Gastrocnemius medialis (tissue), 4 donors: ENCODE results near the gene ANKS1B. TPM values are rescaled to one million over a fixed set of nuclear protein-coding genes. Genes with fewer than 3 reads are reported as not detected.
A peak's percentile ranks its signal among the peaks of the same experiment; 100 is the strongest.

ENCODE experiments used
- ATAC-seq, 2 donors: fragments of 150-250 bp; one replicate each; pipeline ENCODE4 v1.9.1; 2016
- DNase-seq, 2 donors: peaks; one replicate each; pipeline ENCODE4 v3.0.0-alpha.2; 2019
- H3K27ac ChIP-seq, 4 donors: fragments of 200-600 bp; sonication (generic); 1 replicate in 1 of 4; 2 replicates in 3 of 4; pipeline ENCODE4 v1.5.1; 2016 to 2018; ENCODE audit warnings: mild to moderate bottlenecking in 2 of 4, moderate library complexity in 1 of 4
- H3K27me3 ChIP-seq, 3 donors: fragments of 200-600 bp; sonication (generic) in 2 of 3; 1 replicate in 1 of 3; 2 replicates in 2 of 3; pipeline versions ENCODE4 v1.5.1 to v1.6.0; 2016 to 2019; ENCODE audit warnings: mild to moderate bottlenecking in 1 of 3, moderate library complexity in 1 of 3
- H3K36me3 ChIP-seq, 2 donors: fragments of 200-600 bp; sonication (generic) in 1 of 2; one replicate each; pipeline ENCODE4 v1.5.1; 2017 to 2018
- H3K4me1 ChIP-seq, 2 donors: fragments of 200-600 bp; sonication (generic) in 1 of 2; one replicate each; pipeline ENCODE4 v1.5.1; 2016 to 2017; ENCODE audit warnings: mild to moderate bottlenecking in 2 of 2
- H3K4me3 ChIP-seq, 4 donors: fragments of 200-600 bp; sonication (generic) in 3 of 4; 1 replicate in 1 of 4; 2 replicates in 3 of 4; pipeline ENCODE4 v1.5.1; 2016 to 2019; ENCODE audit warnings: mild to moderate bottlenecking in 2 of 4
- H3K9me3 ChIP-seq, 3 donors: fragments of 200-600 bp; sonication (generic) in 2 of 3; 1 replicate in 1 of 3; 2 replicates in 2 of 3; pipeline ENCODE4 v1.5.1; 2016 to 2019
- POLR2A ChIP-seq, 2 donors: fragments of 450-650 bp; IDR thresholded peaks; one replicate each; pipeline ENCODE4 v1.6.1; 2017; ENCODE audit warnings: antibody characterized with exemption in 2 of 2, mild to moderate bottlenecking in 2 of 2, moderate library complexity in 2 of 2
- in situ Hi-C, 4 donors: fragments of 200-750 bp; cut with MboI; loops; one replicate each; pipeline versions ENCODE4 v1.15.0 to v1.8.0; 2017; ENCODE audit warnings: low sequenced_read_pairs in 4 of 4
- intact Hi-C: fragments of 100-400 bp; cut with DNase I; formaldehyde crosslinking; loops from one replicate; pipeline ENCODE4 v1.15.1; 2023; ENCODE audit warnings: low total_unique reads
- total RNA-seq, 4 donors: library from RNA; depleted of rRNA; stranded (reverse); fragments of >200 nt; gene quantifications; one replicate each; pipeline versions ENCODE4 v1.1.0 to v1.2.3, GENCODE V29; 2016
- TF ChIP-seq, protein P1 (sequence below), 5 experiments: fragments of 450-650 bp in 3 of 5; fragments of 200-600 bp in 2 of 5; sonication (generic) in 2 of 5; IDR thresholded peaks in 4 of 5; conservative IDR thresholded peaks in 1 of 5; 1 replicate in 4 of 5; 2 replicates in 1 of 5; pipeline ENCODE4 v1.5.1; 2016 to 2019; ENCODE audit warnings: antibody characterized with exemption in 5 of 5, mild to moderate bottlenecking in 3 of 5, moderate library complexity in 3 of 5

The ANKS1B gene
- total RNA-seq, 4 donors from 2014 or later, result 3.9 to 14.5 (median 5.7) TPM

- Histone ChIP-seq H3K4me1 (peaks cover 0 to 9% of the 10 kb centered on the region in 2 donors), H3K27me3 (no peaks in the 10 kb centered on the region), H3K4me3 (peak overlapping the region in 1 of 4 donors; percentile 19), H3K36me3 (no peaks in the 10 kb centered on the region), H3K27ac (no peak overlapping the region), H3K9me3 (no peaks in the 10 kb centered on the region)
- in situ Hi-C loops, result loop anchor here (5.0 to 25.0 kb wide), 2 partner anchors 726 to 731 kb away; no protein-coding TSS in a partner anchor
- ATAC-seq, result no peak
- no peak for DNase-seq
- TF ChIP-seq, protein P1, sequence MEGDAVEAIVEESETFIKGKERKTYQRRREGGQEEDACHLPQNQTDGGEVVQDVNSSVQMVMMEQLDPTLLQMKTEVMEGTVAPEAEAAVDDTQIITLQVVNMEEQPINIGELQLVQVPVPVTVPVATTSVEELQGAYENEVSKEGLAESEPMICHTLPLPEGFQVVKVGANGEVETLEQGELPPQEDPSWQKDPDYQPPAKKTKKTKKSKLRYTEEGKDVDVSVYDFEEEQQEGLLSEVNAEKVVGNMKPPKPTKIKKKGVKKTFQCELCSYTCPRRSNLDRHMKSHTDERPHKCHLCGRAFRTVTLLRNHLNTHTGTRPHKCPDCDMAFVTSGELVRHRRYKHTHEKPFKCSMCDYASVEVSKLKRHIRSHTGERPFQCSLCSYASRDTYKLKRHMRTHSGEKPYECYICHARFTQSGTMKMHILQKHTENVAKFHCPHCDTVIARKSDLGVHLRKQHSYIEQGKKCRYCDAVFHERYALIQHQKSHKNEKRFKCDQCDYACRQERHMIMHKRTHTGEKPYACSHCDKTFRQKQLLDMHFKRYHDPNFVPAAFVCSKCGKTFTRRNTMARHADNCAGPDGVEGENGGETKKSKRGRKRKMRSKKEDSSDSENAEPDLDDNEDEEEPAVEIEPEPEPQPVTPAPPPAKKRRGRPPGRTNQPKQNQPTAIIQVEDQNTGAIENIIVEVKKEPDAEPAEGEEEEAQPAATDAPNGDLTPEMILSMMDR (IDR thresholded peaks at IDR 0.05 in 4 of 5, conservative IDR thresholded peaks at IDR 0.05 in 1 of 5), result peak in 2 of 5 experiments; percentile 26 to 39
- TF ChIP-seq POLR2A (IDR thresholded peaks at IDR 0.05), result no peak
- intact Hi-C loops, result loop anchor here (5.0 kb wide), 1 partner anchor 726 kb away; no protein-coding TSS in a partner anchor
These were observed 216.9 kb downstream of the ANKS1B start for GRCh38 chr12:99767809-99768208.

DNA sequence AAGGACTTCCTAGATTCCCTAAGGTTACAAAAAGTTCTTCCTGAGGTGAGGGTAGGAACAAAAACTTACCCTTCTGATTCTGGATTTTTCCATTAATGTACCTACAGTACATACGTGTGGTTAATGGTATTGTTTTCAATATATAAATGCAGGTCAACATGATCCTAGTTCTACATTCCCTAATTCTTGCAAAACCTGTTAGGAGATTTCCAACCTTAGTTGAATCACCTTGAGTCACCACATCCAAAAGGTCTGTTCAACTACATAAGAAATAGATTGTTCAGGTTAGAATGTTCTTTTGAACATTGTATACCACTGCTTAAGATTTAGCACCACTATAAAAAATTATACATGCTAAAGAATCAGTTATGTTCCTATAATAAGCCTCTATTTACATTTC lies 218.3 kb downstream of the ANKS1B start:
- ATAC-seq (no peak), DNase-seq (no peak)
- Histone ChIP-seq H3K27me3 (no peaks in the 10 kb centered on the region), H3K36me3 (no peaks in the 10 kb centered on the region), H3K4me3 (no peak overlapping the region), H3K4me1 (no peaks in the 10 kb centered on the region), H3K9me3 (no peaks in the 10 kb centered on the region), H3K27ac (no peak overlapping the region)
- in situ Hi-C loops (loop anchor here (5.0 to 25.0 kb wide), 2 partner anchors 724 to 729 kb away; no protein-coding TSS in a partner anchor), intact Hi-C loops (loop anchor here (5.0 kb wide), 1 partner anchor 724 kb away; no protein-coding TSS in a partner anchor)
- TF ChIP-seq, protein P1 (IDR thresholded peaks at IDR 0.05 in 4 of 5, conservative IDR thresholded peaks at IDR 0.05 in 1 of 5), result no peak
- TF ChIP-seq POLR2A (IDR thresholded peaks at IDR 0.05), result no peak

GRCh38 chr12:99765469-99766114 lies 219.1 kb downstream of the ANKS1B start:
- Histone ChIP-seq H3K27ac (no peak overlapping the region), H3K27me3 (no peaks in the 10 kb centered on the region), H3K4me3 (no peak overlapping the region), H3K9me3 (no peaks in the 10 kb centered on the region), H3K36me3 (no peaks in the 10 kb centered on the region), H3K4me1 (no peaks in the 10 kb centered on the region)
- DNase-seq (no peak), ATAC-seq (no peak)
- in situ Hi-C loops, result loop anchor here (5.0 to 25.0 kb wide), 2 partner anchors 723 to 728 kb away; no protein-coding TSS in a partner anchor
- intact Hi-C loops, result loop anchor here (5.0 kb wide), 1 partner anchor 723 kb away; no protein-coding TSS in a partner anchor
- no peak for TF ChIP-seq POLR2A (IDR thresholded peaks at IDR 0.05)
- TF ChIP-seq, protein P1 (IDR thresholded peaks at IDR 0.05 in 4 of 5, conservative IDR thresholded peaks at IDR 0.05 in 1 of 5), result no peak

DNA sequence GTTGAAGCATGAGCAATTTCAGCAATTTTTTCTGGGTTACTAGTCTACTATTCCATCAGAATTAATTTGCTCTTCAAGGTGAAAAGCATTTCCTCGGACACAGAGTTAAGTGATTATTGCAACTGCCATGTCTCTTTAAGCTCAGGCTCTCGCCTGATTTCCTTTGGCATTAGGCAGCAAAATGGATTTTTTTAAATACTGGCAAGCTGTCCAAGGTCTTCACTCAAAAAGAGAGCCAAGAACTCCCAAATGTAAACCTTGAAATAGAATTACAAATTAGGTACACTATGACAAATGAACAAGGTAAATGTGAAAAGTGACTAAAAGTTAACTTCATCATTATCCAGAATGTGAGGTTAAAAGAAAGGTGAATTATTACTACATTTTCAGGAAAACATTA lies 225.3 kb downstream of the ANKS1B start:
- DNase-seq (no peak), ATAC-seq (no peak)
- Histone ChIP-seq H3K27me3 (no peaks in the 10 kb centered on the region), H3K4me1 (no peaks in the 10 kb centered on the region), H3K36me3 (no peaks in the 10 kb centered on the region), H3K27ac (no peak overlapping the region), H3K9me3 (no peaks in the 10 kb centered on the region), H3K4me3 (no peak overlapping the region)
- in situ Hi-C loops (loop anchor here in 3 of 4 donors (25.0 kb wide), 1 partner anchor 722 kb away; no protein-coding TSS in a partner anchor), intact Hi-C loops (no loop called here)
- TF ChIP-seq, protein P1 (IDR thresholded peaks at IDR 0.05 in 4 of 5, conservative IDR thresholded peaks at IDR 0.05 in 1 of 5), result no peak
- no peak for TF ChIP-seq POLR2A (IDR thresholded peaks at IDR 0.05)
